Measurements from ENCODE around the gene RBP3.

- TF ChIP-seq POLR2AphosphoS5 (IDR thresholded peaks at IDR 0.05; ENCODE audit: borderline replicate concordance, low read depth, low read length) (no peak), EZH2 (IDR thresholded peaks at IDR 0.05) (no peak), FOXP2 (optimal IDR thresholded peaks at IDR 0.05; ENCODE audit: control extremely low read depth, extremely low read length, insufficient read depth) (no peak)
Measured at GRCh38 chr10:47339186-47339735, 8.9 kb upstream of the RBP3 start.

Measured in SK-N-MC (cell line).